Fibroblast of lung (primary cell): ENCODE data around the gene XRCC3. TPM values are rescaled to one million over a fixed set of nuclear protein-coding genes. Genes with fewer than 3 reads are reported as not detected.

Experiments used
- DNase-seq, 2 donors: peaks; one replicate each; pipeline versions ENCODE4 v3.0.0 to v3.0.0-alpha.2; 2010; ENCODE audit warnings: low read depth in 2 of 2
- H2AFZ ChIP-seq: 2 replicates; pipeline ENCODE4 v1.5.1; 2012; ENCODE audit warnings: low read length, control low read depth, inconsistent platforms
- H3K27ac ChIP-seq: 2 replicates; pipeline ENCODE4 v1.5.1; 2011; ENCODE audit warnings: low read length, control low read depth; ENCODE audit not compliant: insufficient read depth
- H3K27me3 ChIP-seq: 2 replicates; pipeline ENCODE4 v1.5.1; 2011; ENCODE audit warnings: mild to moderate bottlenecking, low read length; ENCODE audit not compliant: control insufficient read depth, insufficient read depth
- H3K36me3 ChIP-seq: 2 replicates; pipeline ENCODE4 v1.5.1; 2011; ENCODE audit warnings: low read length; ENCODE audit not compliant: control insufficient read depth, insufficient read depth
- H3K4me1 ChIP-seq: 2 replicates; pipeline ENCODE4 v1.5.1; 2011; ENCODE audit warnings: low read length; ENCODE audit not compliant: control insufficient read depth, insufficient read depth; ENCODE audit errors: extremely low read depth
- H3K4me2 ChIP-seq: 2 replicates; pipeline ENCODE4 v1.5.1; 2011; ENCODE audit warnings: low read length, control low read depth; ENCODE audit not compliant: insufficient read depth; ENCODE audit errors: extremely low read depth
- H3K4me3 ChIP-seq, 4 experiments: fragments of 200-600 bp in 1 of 4; sonication (generic) in 1 of 4; replicated peaks in 1 of 4; 2 replicates each; pipeline ENCODE4 v1.5.1; 2011 to 2016; ENCODE audit warnings: low read length in 4 of 4, low read depth in 3 of 4, mild to moderate bottlenecking in 3 of 4, control low read depth in 2 of 4, inconsistent platforms in 1 of 4, mixed read lengths in 1 of 4; ENCODE audit not compliant: insufficient read depth in 1 of 4; ENCODE audit errors: control extremely low read depth in 1 of 4
- H3K79me2 ChIP-seq: 2 replicates; pipeline ENCODE4 v1.5.1; 2012; ENCODE audit warnings: mild to moderate bottlenecking, low read length, inconsistent platforms; ENCODE audit not compliant: control insufficient read depth, insufficient read depth
- H3K9ac ChIP-seq: 2 replicates; pipeline ENCODE4 v1.5.1; 2011; ENCODE audit warnings: mild to moderate bottlenecking, low read length, control low read depth; ENCODE audit not compliant: insufficient read depth
- H3K9me3 ChIP-seq: 2 replicates; pipeline ENCODE4 v1.5.1; 2012; ENCODE audit warnings: low read depth, low read length; ENCODE audit not compliant: control insufficient read depth, insufficient read depth
- H4K20me1 ChIP-seq: 2 replicates; pipeline ENCODE4 v1.5.1; 2011; ENCODE audit warnings: low read length; ENCODE audit not compliant: control insufficient read depth, insufficient read depth; ENCODE audit errors: extremely low read depth
- CTCF ChIP-seq, 2 donors: IDR thresholded peaks in 1 of 2; conservative IDR thresholded peaks in 1 of 2; 1 replicate in 1 of 2; 2 replicates in 1 of 2; pipeline ENCODE4 v1.5.1; 2011 to 2012; ENCODE audit warnings: low read length in 2 of 2, control low read depth in 1 of 2, inconsistent platforms in 1 of 2, low read depth in 1 of 2, mild to moderate bottlenecking in 1 of 2
- EZH2 ChIP-seq: IDR thresholded peaks from 2 replicates; pipeline ENCODE4 v1.5.1; 2012; ENCODE audit warnings: low read length, control low read depth, mild to moderate bottlenecking; ENCODE audit errors: missing control alignments
- polyA plus RNA-seq, 2 donors: library from polyadenylated mRNA; depleted of rRNA in 1 of 2; stranded (reverse) in 1 of 2; unstranded in 1 of 2; fragments of >200 nt; gene quantifications; 2 replicates each; pipeline ENCODE4 v1.2.1, GENCODE V29; 2011 to 2012; ENCODE audit warnings: missing spikeins in 1 of 2
- total RNA-seq: library from RNA; depleted of rRNA; stranded (reverse); fragments of >200 nt; gene quantifications from 2 replicates; pipeline ENCODE4 v1.2.1, GENCODE V29; 2014

XRCC3 gene
- total and polyA plus RNA-seq, 2 donors (not counting 1 experiment from before 2014, with no cell fraction given) = 4.9 to 9.2 TPM

- no peaks in the 10 kb centered on the region for H3K27me3 ChIP-seq
- no peaks in the 10 kb centered on the region for H3K79me2 ChIP-seq
- H3K4me3 ChIP-seq = no peak overlapping the region
- H3K27ac ChIP-seq = no peak overlapping the region
- H3K4me2 ChIP-seq = no peak overlapping the region
- no peaks in the 10 kb centered on the region for H3K4me1 ChIP-seq
- H2AFZ ChIP-seq = no peak overlapping the region
- peak in 1 of 2 donors; percentile 29 for DNase-seq
- H4K20me1 ChIP-seq = no peaks in the 10 kb centered on the region
- H3K36me3 ChIP-seq = no peaks in the 10 kb centered on the region
- no peak overlapping the region for H3K9ac ChIP-seq
- TF ChIP-seq EZH2 = no peak
- no peak for TF ChIP-seq CTCF (conservative IDR thresholded peaks at IDR 0.05 in 1 of 2, IDR thresholded peaks at IDR 0.05 in 1 of 2; ENCODE audit: low read depth in 1 of 2, low read length in 2 of 2)
- H3K9me3 ChIP-seq = no peaks in the 10 kb centered on the region
These were observed 46.8 kb upstream of the XRCC3 start for GRCh38 chr14:103762036-103762435.

- DNase-seq = no peak
- Histone ChIP-seq H3K27me3 (no peaks in the 10 kb centered on the region), H3K36me3 (no peaks in the 10 kb centered on the region), H3K79me2 (no peaks in the 10 kb centered on the region), H3K4me2 (no peak overlapping the region), H3K27ac (no peak overlapping the region), H2AFZ (no peak overlapping the region), H4K20me1 (no peaks in the 10 kb centered on the region), H3K4me3 (no peak overlapping the region), H3K9me3 (no peaks in the 10 kb centered on the region), H3K4me1 (no peaks in the 10 kb centered on the region), H3K9ac (no peak overlapping the region)
- no peak for TF ChIP-seq EZH2
- TF ChIP-seq CTCF (conservative IDR thresholded peaks at IDR 0.05 in 1 of 2, IDR thresholded peaks at IDR 0.05 in 1 of 2; ENCODE audit: low read depth in 1 of 2, low read length in 2 of 2) = no peak
These were observed 43.0 kb upstream of the XRCC3 start for GRCh38 chr14:103758059-103758776.

- Histone ChIP-seq H3K9me3 (no peaks in the 10 kb centered on the region), H3K27me3 (no peaks in the 10 kb centered on the region), H3K79me2 (no peaks in the 10 kb centered on the region), H3K27ac (no peak overlapping the region), H3K9ac (no peak overlapping the region), H4K20me1 (no peaks in the 10 kb centered on the region), H3K36me3 (no peaks in the 10 kb centered on the region), H3K4me3 (no peak overlapping the region), H3K4me2 (no peak overlapping the region), H3K4me1 (no peaks in the 10 kb centered on the region), H2AFZ (no peak overlapping the region)
- no peak for DNase-seq
- TF ChIP-seq EZH2 = no peak
- no peak for TF ChIP-seq CTCF (conservative IDR thresholded peaks at IDR 0.05 in 1 of 2, IDR thresholded peaks at IDR 0.05 in 1 of 2; ENCODE audit: low read depth in 1 of 2, low read length in 2 of 2)
These were observed 39.8 kb upstream of the XRCC3 start for GRCh38 chr14:103755060-103755459.
